PFSK-1 (cell line): ENCODE data around the gene DYRK1A.

Experiments used
- FOXP2 ChIP-seq: optimal IDR thresholded peaks from 2 replicates; pipeline ENCODE3; 2011; ENCODE audit warnings: borderline replicate concordance, control low read depth, inconsistent platforms; ENCODE audit not compliant: insufficient read depth; ENCODE audit errors: extremely low read length, extremely low read depth
- POLR2AphosphoS5 ChIP-seq: IDR thresholded peaks from 2 replicates; pipeline ENCODE4 v1.6.1; 2012; ENCODE audit warnings: low read depth, mild to moderate bottlenecking, control low read depth, low read length, moderate library complexity
- SIN3A ChIP-seq: IDR thresholded peaks from 2 replicates; pipeline ENCODE4 v1.6.1; 2012; ENCODE audit warnings: mild to moderate bottlenecking, low read length, moderate library complexity, borderline replicate concordance; ENCODE audit not compliant: insufficient read depth
- TAF1 ChIP-seq: IDR thresholded peaks from 2 replicates; pipeline ENCODE4 v1.6.1; 2012; ENCODE audit warnings: low read length, control low read depth, borderline replicate concordance; ENCODE audit not compliant: insufficient read depth
- TF ChIP-seq, protein P1 (sequence below), 2 experiments: IDR thresholded peaks; 2 replicates each; pipeline versions ENCODE4 v1.6.1 to v1.8.0; 2011 to 2012; ENCODE audit warnings: low read depth in 2 of 2, low read length in 2 of 2, control low read depth in 1 of 2, inconsistent platforms in 1 of 2, mild to moderate bottlenecking in 1 of 2, moderate library complexity in 1 of 2; ENCODE audit not compliant: insufficient read depth in 1 of 2

The DYRK1A gene

DNA sequence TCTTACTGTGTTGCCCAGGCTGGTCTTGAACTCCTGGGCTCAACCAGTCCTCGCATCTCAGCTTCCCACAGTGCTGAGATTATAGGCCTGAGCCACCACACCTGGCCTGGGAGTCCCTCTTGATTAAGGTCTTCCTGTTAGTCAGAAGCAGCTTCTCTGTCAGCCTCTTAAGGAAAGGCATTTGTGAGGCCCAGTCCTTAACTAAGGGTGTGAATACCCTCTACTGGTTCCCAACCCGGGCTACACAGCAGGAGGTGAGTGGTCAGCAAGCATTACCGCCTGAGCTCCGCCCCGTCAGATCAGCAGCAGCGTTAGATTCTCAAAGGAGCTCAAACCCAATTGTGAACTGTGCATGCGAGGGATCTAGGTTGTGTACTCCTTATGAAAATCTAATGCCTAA, 117.2 kb downstream of the DYRK1A start:
- TF ChIP-seq, protein P1, sequence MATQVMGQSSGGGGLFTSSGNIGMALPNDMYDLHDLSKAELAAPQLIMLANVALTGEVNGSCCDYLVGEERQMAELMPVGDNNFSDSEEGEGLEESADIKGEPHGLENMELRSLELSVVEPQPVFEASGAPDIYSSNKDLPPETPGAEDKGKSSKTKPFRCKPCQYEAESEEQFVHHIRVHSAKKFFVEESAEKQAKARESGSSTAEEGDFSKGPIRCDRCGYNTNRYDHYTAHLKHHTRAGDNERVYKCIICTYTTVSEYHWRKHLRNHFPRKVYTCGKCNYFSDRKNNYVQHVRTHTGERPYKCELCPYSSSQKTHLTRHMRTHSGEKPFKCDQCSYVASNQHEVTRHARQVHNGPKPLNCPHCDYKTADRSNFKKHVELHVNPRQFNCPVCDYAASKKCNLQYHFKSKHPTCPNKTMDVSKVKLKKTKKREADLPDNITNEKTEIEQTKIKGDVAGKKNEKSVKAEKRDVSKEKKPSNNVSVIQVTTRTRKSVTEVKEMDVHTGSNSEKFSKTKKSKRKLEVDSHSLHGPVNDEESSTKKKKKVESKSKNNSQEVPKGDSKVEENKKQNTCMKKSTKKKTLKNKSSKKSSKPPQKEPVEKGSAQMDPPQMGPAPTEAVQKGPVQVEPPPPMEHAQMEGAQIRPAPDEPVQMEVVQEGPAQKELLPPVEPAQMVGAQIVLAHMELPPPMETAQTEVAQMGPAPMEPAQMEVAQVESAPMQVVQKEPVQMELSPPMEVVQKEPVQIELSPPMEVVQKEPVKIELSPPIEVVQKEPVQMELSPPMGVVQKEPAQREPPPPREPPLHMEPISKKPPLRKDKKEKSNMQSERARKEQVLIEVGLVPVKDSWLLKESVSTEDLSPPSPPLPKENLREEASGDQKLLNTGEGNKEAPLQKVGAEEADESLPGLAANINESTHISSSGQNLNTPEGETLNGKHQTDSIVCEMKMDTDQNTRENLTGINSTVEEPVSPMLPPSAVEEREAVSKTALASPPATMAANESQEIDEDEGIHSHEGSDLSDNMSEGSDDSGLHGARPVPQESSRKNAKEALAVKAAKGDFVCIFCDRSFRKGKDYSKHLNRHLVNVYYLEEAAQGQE (IDR thresholded peaks at IDR 0.05; ENCODE audit: insufficient read depth in 1 of 2, low read depth in 2 of 2, low read length in 2 of 2), result no peak
- TF ChIP-seq TAF1 (no peak), FOXP2 (no peak), POLR2AphosphoS5 (no peak), SIN3A (no peak)

DNA sequence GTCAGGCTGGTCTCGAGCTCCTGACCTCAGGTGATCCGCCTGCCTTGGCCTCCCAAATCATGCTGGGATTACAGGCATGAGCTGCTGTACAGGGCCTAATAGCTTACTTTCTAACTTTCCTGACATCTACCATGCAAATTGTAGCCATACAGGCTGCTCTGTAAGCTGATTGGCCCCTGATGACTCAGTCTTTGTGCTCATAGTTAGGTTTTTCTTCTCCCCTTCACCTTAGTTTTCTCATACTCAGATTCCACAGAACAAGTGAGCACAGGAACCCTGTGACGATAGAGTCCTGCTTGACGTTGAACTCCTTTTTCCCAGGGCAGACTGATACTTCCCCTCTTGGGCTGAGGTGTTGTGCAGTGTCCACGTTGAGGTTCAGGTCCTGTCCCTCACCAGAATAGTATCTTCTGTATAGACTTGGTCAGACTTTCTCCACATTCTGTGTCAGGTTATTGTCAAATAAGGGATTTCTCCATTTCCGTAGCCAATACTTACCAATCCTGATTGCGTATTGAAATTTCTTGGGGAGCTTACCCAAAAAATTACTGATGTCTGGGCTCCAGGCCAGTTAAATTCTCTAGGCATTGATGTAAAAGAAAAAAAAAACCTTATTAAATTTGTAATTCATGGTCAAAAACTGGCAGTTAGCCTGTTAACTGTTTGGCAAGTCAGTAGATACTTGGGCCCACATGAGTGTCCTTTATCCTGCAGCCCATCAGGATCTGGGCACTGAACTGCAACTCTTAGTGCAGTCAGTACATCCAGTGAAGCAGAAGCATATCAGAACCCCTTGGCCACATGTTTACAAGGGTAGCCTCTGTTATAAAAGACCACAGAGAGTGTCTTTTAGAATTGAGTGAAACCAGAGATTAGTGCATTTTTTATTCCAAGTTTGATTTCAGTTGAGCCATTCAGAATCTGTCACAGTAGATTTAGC, 118.2 kb downstream of the DYRK1A start:
- TF ChIP-seq SIN3A, result no peak
- TF ChIP-seq FOXP2, result no peak
- no peak for TF ChIP-seq TAF1
- TF ChIP-seq, protein P1 (IDR thresholded peaks at IDR 0.05; ENCODE audit: insufficient read depth in 1 of 2, low read depth in 2 of 2, low read length in 2 of 2), result no peak

DNA sequence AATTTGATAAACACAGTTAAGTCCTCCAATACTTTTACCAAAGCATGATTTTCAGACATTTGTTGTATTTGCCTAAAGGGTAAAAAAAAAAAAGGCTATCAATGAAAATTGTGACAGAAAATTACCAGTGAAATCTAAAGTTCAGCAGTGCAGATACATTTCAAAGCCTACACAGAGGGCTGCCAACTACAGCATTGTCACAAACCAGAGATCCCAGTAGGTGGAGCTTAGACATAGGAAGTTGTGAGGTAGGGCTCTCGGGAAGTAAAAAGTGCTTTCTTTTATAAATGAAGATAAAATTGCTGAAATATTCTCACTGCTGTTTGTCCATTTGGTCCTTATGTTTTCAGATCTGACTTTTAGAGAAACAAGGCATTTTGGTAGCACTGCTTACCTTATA, 123.0 kb downstream of the DYRK1A start:
- TF ChIP-seq POLR2AphosphoS5, result no peak
- no peak for TF ChIP-seq FOXP2

DNA sequence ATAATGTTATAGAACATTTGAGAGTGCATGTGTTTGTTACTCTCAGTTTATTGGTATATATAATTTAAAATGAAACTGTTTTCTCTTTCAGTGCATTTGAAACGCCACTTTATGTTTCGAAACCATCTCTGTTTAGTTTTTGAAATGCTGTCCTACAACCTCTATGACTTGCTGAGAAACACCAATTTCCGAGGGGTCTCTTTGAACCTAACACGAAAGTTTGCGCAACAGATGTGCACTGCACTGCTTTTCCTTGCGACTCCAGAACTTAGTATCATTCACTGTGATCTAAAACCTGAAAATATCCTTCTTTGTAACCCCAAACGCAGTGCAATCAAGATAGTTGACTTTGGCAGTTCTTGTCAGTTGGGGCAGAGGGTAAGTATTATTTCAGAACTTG, 123.5 kb downstream of the DYRK1A start:
- TF ChIP-seq POLR2AphosphoS5, result no peak
- TF ChIP-seq SIN3A, result no peak
- TF ChIP-seq TAF1, result no peak
- TF ChIP-seq, protein P1 (IDR thresholded peaks at IDR 0.05; ENCODE audit: insufficient read depth in 1 of 2, low read depth in 2 of 2, low read length in 2 of 2), result no peak
- TF ChIP-seq FOXP2, result no peak

DNA sequence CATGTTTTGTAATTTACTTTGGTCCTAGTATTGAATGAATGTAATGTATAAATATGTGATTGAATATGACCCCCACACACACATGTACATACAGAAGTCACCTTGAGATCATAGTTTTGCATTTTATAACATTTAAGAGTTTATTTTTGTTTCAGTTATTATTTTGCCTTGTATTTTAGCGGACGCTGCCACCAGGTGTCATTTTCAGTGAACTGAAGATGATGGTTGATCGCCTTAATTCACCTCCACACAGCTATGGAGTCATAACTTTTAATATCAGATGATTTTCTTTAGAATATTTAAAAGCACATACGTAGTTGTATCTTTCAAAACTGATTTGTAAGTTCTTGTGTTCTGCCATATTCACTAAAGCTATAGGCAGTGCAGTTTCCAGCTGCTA, 130.4 kb downstream of the DYRK1A start:
- TF ChIP-seq SIN3A, result no peak
- TF ChIP-seq FOXP2, result no peak
- TF ChIP-seq POLR2AphosphoS5, result no peak
- no peak for TF ChIP-seq TAF1
- TF ChIP-seq, protein P1 (IDR thresholded peaks at IDR 0.05; ENCODE audit: insufficient read depth in 1 of 2, low read depth in 2 of 2, low read length in 2 of 2), result no peak
